SU-DHL-6 (cell line): ENCODE data around the gene BCS1L.

Experiments
- H2AFZ ChIP-seq: fragments of 200-600 bp; sonication (generic); 2 replicates; pipeline ENCODE4 v1.6.1; 2014; ENCODE audit warnings: low read depth, mild to moderate bottlenecking, moderate library complexity, mixed read lengths, antibody characterized with exemption, low read length; ENCODE audit not compliant: severe bottlenecking
- H3F3A ChIP-seq: fragments of 200-600 bp; shearing (Covaris generic); 2 replicates; pipeline ENCODE4 v1.6.0; 2016; ENCODE audit warnings: antibody characterized with exemption, mild to moderate bottlenecking; ENCODE audit not compliant: insufficient read depth
- H3K27ac ChIP-seq: fragments of 200-600 bp; sonication (generic); 2 replicates; pipeline ENCODE4 v1.5.1; 2016; ENCODE audit warnings: low read depth, mild to moderate bottlenecking, low read length, moderate library complexity, mixed read lengths
- H3K27me3 ChIP-seq: fragments of 200-600 bp; sonication (generic), shearing (Covaris generic); 2 replicates; pipeline ENCODE4 v1.6.0; 2014; ENCODE audit warnings: mild to moderate bottlenecking, low read length
- H3K36me3 ChIP-seq: fragments of 200-600 bp; sonication (generic); 2 replicates; pipeline ENCODE4 v1.6.1; 2014; ENCODE audit warnings: mild to moderate bottlenecking, low read length, mixed read lengths
- H3K4me2 ChIP-seq: fragments of 300-600, 200-600 bp; shearing (Covaris generic), sonication (generic); 2 replicates; pipeline ENCODE4 v1.6.0; 2014; ENCODE audit warnings: low read length, low read depth, mild to moderate bottlenecking; ENCODE audit not compliant: poor library complexity, severe bottlenecking
- H3K4me3 ChIP-seq: fragments of 200-600 bp; sonication (generic); 2 replicates; pipeline ENCODE4 v1.5.1; 2014; ENCODE audit warnings: antibody characterized with exemption, low read length, mild to moderate bottlenecking, mixed read lengths; ENCODE audit not compliant: insufficient read depth, poor library complexity, severe bottlenecking
- H3K79me2 ChIP-seq: fragments of 200-600 bp; sonication (generic); 2 replicates; pipeline ENCODE4 v1.6.1; 2014; ENCODE audit warnings: mild to moderate bottlenecking, low read length, moderate library complexity; ENCODE audit not compliant: insufficient read depth
- H3K9ac ChIP-seq: fragments of 200-600 bp; sonication (generic); 2 replicates; pipeline ENCODE4 v1.7.0; 2014; ENCODE audit warnings: mild to moderate bottlenecking, low read length
- H3K9me2 ChIP-seq: fragments of 200-600 bp; sonication (generic); replicated peaks from 2 replicates; pipeline ENCODE4 v1.6.1; 2014; ENCODE audit warnings: low read length; ENCODE audit not compliant: insufficient read depth
- H3K9me3 ChIP-seq: fragments of 200-600 bp; sonication (generic); 2 replicates; pipeline ENCODE4 v1.6.1; 2014; ENCODE audit warnings: low read length, mixed read lengths; ENCODE audit not compliant: insufficient read depth
- H4K20me1 ChIP-seq: fragments of 200-600 bp; sonication (generic); 2 replicates; pipeline ENCODE4 v1.6.1; 2014; ENCODE audit warnings: low read depth, mild to moderate bottlenecking, antibody characterized with exemption, low read length, moderate library complexity, mixed read lengths
- CTCF ChIP-seq: fragments of 200-600 bp; sonication (generic); IDR thresholded peaks from one replicate; pipeline ENCODE4 v1.5.1; 2017; ENCODE audit warnings: antibody characterized with exemption, mild to moderate bottlenecking, low read length, moderate library complexity; ENCODE audit not compliant: insufficient read depth, poor library complexity, severe bottlenecking
- EZH2phosphoT487 ChIP-seq: fragments of 200-600 bp; sonication (generic), shearing (Covaris generic); conservative IDR thresholded peaks from 2 replicates; pipeline ENCODE4 v1.6.1; 2018; ENCODE audit warnings: mild to moderate bottlenecking, antibody characterized with exemption, low read length, moderate library complexity, mixed read lengths

Gene BCS1L

GRCh38 chr2:218709908-218710307, 50.4 kb downstream of the BCS1L start:
- TF ChIP-seq CTCF (no peak), EZH2phosphoT487 (no peak)
- Histone ChIP-seq H3K36me3 (no peaks in the 10 kb centered on the region), H3K9ac (no peak overlapping the region), H3F3A (no peaks in the 10 kb centered on the region), H3K9me3 (no peaks in the 10 kb centered on the region), H4K20me1 (no peaks in the 10 kb centered on the region), H3K4me2 (peak overlapping the region; percentile 48), H3K4me3 (no peak overlapping the region), H3K9me2 (no peaks in the 10 kb centered on the region), H3K79me2 (peaks cover 39% of the 10 kb centered on the region), H3K27me3 (no peaks in the 10 kb centered on the region), H3K27ac (no peak overlapping the region), H2AFZ (peak overlapping the region; percentile 94)

- H3K4me3 ChIP-seq: peak overlapping the region; percentile 37
- H3K4me2 ChIP-seq: peak overlapping the region; percentile 48
- H2AFZ ChIP-seq: peak overlapping the region; percentile 94
- no peaks in the 10 kb centered on the region for H4K20me1 ChIP-seq
- no peaks in the 10 kb centered on the region for H3K27me3 ChIP-seq
- no peak for TF ChIP-seq EZH2phosphoT487
- TF ChIP-seq CTCF: no peak
- no peaks in the 10 kb centered on the region for H3K9me3 ChIP-seq
- H3K9me2 ChIP-seq: no peaks in the 10 kb centered on the region
- peaks cover 43% of the 10 kb centered on the region for H3K79me2 ChIP-seq
- peak overlapping the region; percentile 85; the same call in 1 of the 2 replicates for H3K9ac ChIP-seq
- H3K36me3 ChIP-seq: no peaks in the 10 kb centered on the region
- no peaks in the 10 kb centered on the region for H3F3A ChIP-seq
- no peak overlapping the region for H3K27ac ChIP-seq
Measured at GRCh38 chr2:218710334-218710686, 50.8 kb downstream of the BCS1L start.

GRCh38 chr2:218710687-218711549, 51.4 kb downstream of the BCS1L start, which contains the start of gene TTLL4:
TSS of gene TTLL4 (plus strand) at chr2:218710835. CDS start at chr2:218737677, 26,842 bp downstream.
- H3K27ac ChIP-seq: peak within 1 kb of the TSS; percentile 66

More at GRCh38 chr2:218710687-218711549, 51.4 kb downstream of the BCS1L start, which contains the start of gene TTLL4:
- Histone ChIP-seq H4K20me1 (no peaks in the 10 kb centered on the region), H3K4me2 (peak within 1 kb of the TSS; percentile 88), H3K9ac (peak within 1 kb of the TSS; percentile 85), H3K79me2 (peaks cover 49% of the 10 kb centered on the region), H3K9me2 (no peaks in the 10 kb centered on the region), H3K4me3 (peak within 1 kb of the TSS; percentile 84), H2AFZ (peak within 1 kb of the TSS; percentile 94), H3K36me3 (peaks cover under 1% of the 10 kb centered on the region; the same call in 1 of the 2 replicates), H3F3A (no peaks in the 10 kb centered on the region), H3K27me3 (no peaks in the 10 kb centered on the region), H3K9me3 (no peaks in the 10 kb centered on the region)
- TF ChIP-seq CTCF (peak; percentile 77), EZH2phosphoT487 (no peak)
